Fibroblast of lung (primary cell): ENCODE data around the gene SCFD2.

Experiments used
- CTCF ChIP-seq, 2 donors: IDR thresholded peaks in 1 of 2; conservative IDR thresholded peaks in 1 of 2; 1 replicate in 1 of 2; 2 replicates in 1 of 2; pipeline ENCODE4 v1.5.1; 2011 to 2012; ENCODE audit warnings: low read length in 2 of 2, control low read depth in 1 of 2, inconsistent platforms in 1 of 2, low read depth in 1 of 2, mild to moderate bottlenecking in 1 of 2
- EZH2 ChIP-seq: IDR thresholded peaks from 2 replicates; pipeline ENCODE4 v1.5.1; 2012; ENCODE audit warnings: low read length, control low read depth, mild to moderate bottlenecking; ENCODE audit errors: missing control alignments

GRCh38 chr4:53161787-53162433 lies 204.0 kb downstream of the SCFD2 start:
- TF ChIP-seq CTCF (conservative IDR thresholded peaks at IDR 0.05 in 1 of 2, IDR thresholded peaks at IDR 0.05 in 1 of 2; ENCODE audit: low read depth in 1 of 2, low read length in 2 of 2) (no peak), EZH2 (no peak)
